ENCODE results near the gene SOAT1. TPM values are rescaled to one million over a fixed set of nuclear protein-coding genes. Genes with fewer than 3 reads are reported as not detected.
"Not testable (repeated sequence)": the region's sequence is repeated elsewhere in the genome, so short reads cannot be mapped to it uniquely, and the experiment has no call there.

The SOAT1 gene
- 5.6 and 6.1 TPM in 2 replicates for polyA plus RNA-seq (2014; cell fraction: cytosol; rRNA removed)
- polyA plus RNA-seq (2014; cell fraction: nucleus; rRNA removed): 3.2 and 4.2 TPM in 2 replicates

- peak; percentile 94 for DNase-seq (ENCODE audit: low spot score)
These were observed at the start of gene SOAT1 for GRCh38 chr1:179293340-179294327. SOAT1 (plus strand) TSS chr1:179293797; CDS start chr1:179302685, 8,888 bp downstream.

GRCh38 chr1:179245426-179245825 is 48.2 kb upstream of the SOAT1 start:
- DNase-seq (ENCODE audit: low spot score): not testable (repeated sequence)

- no peak for DNase-seq (ENCODE audit: low spot score)
These were observed 45.7 kb upstream of the SOAT1 start for GRCh38 chr1:179247923-179248322.

GRCh38 chr1:179251675-179252074 is 41.9 kb upstream of the SOAT1 start:
- DNase-seq (ENCODE audit: low spot score): peak; percentile 37

- DNase-seq (ENCODE audit: low spot score): no peak
These were observed 41.0 kb upstream of the SOAT1 start for GRCh38 chr1:179252606-179253005.

- DNase-seq (ENCODE audit: low spot score): no peak
These were observed 40.2 kb upstream of the SOAT1 start for GRCh38 chr1:179253286-179253972.

- DNase-seq (ENCODE audit: low spot score): no peak
These were observed 31.4 kb upstream of the SOAT1 start for GRCh38 chr1:179262183-179262582.

- DNase-seq (ENCODE audit: low spot score): no peak
These were observed 30.5 kb upstream of the SOAT1 start for GRCh38 chr1:179263121-179263520.

GRCh38 chr1:179264507-179264906 is 29.1 kb upstream of the SOAT1 start:
- DNase-seq (ENCODE audit: low spot score): no peak

GRCh38 chr1:179269071-179269470 is 24.5 kb upstream of the SOAT1 start:
- no peak for DNase-seq (ENCODE audit: low spot score)

GRCh38 chr1:179274424-179274823 is 19.2 kb upstream of the SOAT1 start:
- DNase-seq (ENCODE audit: low spot score): not testable (repeated sequence)

GRCh38 chr1:179278920-179279319 is 14.7 kb upstream of the SOAT1 start:
- DNase-seq (ENCODE audit: low spot score): no peak

- DNase-seq (ENCODE audit: low spot score): no peak
These were observed 9.6 kb upstream of the SOAT1 start for GRCh38 chr1:179283992-179284391.

GRCh38 chr1:179287946-179288345 is 5.7 kb upstream of the SOAT1 start:
- DNase-seq (ENCODE audit: low spot score): no peak

GRCh38 chr1:179288977-179289376 is 4.6 kb upstream of the SOAT1 start:
- DNase-seq (ENCODE audit: low spot score): no peak

GRCh38 chr1:179295164-179295755 is 1.7 kb downstream of the SOAT1 start:
- DNase-seq (ENCODE audit: low spot score): no peak

GRCh38 chr1:179296356-179297104 is 2.9 kb downstream of the SOAT1 start:
- no peak for DNase-seq (ENCODE audit: low spot score)

- DNase-seq (ENCODE audit: low spot score): no peak
These were observed 3.4 kb downstream of the SOAT1 start for GRCh38 chr1:179297105-179297378.

- DNase-seq (ENCODE audit: low spot score): no peak
These were observed 5.4 kb downstream of the SOAT1 start for GRCh38 chr1:179298952-179299351.

- DNase-seq (ENCODE audit: low spot score): no peak
These were observed 6.5 kb downstream of the SOAT1 start for GRCh38 chr1:179300112-179300511.

GRCh38 chr1:179302070-179302469 is 8.5 kb downstream of the SOAT1 start:
- no peak for DNase-seq (ENCODE audit: low spot score)
